ENCODE data around the gene SLC6A6.

The SLC6A6 gene

DNA sequence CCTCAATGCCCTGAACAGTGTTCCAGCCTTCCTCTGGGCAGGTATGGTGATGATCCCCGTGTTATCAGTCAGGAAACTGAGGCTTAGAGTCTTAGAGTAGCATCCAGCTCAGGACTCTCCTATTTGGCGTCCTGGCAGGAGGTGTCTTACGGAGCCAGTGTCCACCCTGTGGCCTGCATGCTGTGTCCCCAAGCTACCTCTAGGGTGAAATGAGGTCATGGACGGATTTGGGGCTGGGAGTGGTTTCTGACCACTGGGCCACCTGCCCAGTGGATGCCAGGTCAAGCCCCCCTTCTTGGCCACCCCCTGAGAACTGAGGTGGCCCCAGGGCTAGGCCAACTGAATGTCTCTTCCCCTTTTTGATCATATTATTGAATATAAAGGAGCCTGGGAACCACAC, 27.2 kb upstream of the SLC6A6 start:
- Histone ChIP-seq H3K36me3 (ENCODE audit: control insufficient read depth, insufficient read depth, low read length) (no peaks in the 10 kb centered on the region), H3K4me1 (ENCODE audit: control insufficient read depth, insufficient read depth, low read length) (no peaks in the 10 kb centered on the region), H3K9ac (ENCODE audit: low read depth, low read length) (no peak overlapping the region), H3K27me3 (ENCODE audit: control insufficient read depth, insufficient read depth, low read length) (no peaks in the 10 kb centered on the region), H3K4me3 (ENCODE audit: low read depth, low read length) (no peak overlapping the region), H3K9me3 (ENCODE audit: control insufficient read depth, insufficient read depth, low read length) (no peaks in the 10 kb centered on the region)

DNA sequence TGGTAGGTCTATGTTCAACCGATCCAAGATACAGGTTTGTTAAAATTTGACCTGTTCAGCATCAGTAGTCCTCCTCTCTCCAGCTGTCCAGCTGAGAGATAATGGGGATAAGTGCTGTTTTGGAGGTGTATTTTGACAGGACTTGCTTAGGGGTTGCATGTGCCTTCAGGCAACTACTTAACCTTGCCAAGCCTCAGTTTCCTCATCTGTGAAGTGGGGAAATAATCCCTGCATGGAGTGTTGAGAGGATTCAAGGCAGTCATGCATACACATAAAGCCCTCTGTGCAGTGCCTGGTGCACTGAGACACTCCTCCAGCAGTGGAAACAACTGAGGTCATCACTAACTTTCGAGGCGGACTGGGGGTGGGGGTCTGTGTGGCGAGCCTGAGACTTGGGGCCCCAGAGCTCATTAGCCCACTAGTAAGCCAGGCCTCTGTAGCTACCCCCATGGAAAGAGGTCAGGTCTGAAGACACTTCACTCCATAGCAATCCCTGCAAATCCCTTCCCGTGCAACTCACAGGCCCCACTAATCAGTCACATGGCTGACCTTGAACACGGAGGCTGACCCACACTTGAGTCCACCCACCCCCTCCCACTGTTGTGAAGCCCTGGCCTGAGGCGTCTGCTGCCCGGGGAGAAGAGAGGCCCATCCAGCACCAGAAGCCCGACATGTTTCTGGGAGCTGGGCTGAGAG, 25.9 kb upstream of the SLC6A6 start:
- H3K36me3 ChIP-seq (ENCODE audit: control insufficient read depth, insufficient read depth, low read length): no peaks in the 10 kb centered on the region
- no peaks in the 10 kb centered on the region for H3K9me3 ChIP-seq (ENCODE audit: control insufficient read depth, insufficient read depth, low read length)
- no peak overlapping the region for H3K9ac ChIP-seq (ENCODE audit: low read depth, low read length)
- no peaks in the 10 kb centered on the region for H3K27me3 ChIP-seq (ENCODE audit: control insufficient read depth, insufficient read depth, low read length)
- H3K4me1 ChIP-seq (ENCODE audit: control insufficient read depth, insufficient read depth, low read length): no peaks in the 10 kb centered on the region
- no peak overlapping the region for H3K4me3 ChIP-seq (ENCODE audit: low read depth, low read length)

DNA sequence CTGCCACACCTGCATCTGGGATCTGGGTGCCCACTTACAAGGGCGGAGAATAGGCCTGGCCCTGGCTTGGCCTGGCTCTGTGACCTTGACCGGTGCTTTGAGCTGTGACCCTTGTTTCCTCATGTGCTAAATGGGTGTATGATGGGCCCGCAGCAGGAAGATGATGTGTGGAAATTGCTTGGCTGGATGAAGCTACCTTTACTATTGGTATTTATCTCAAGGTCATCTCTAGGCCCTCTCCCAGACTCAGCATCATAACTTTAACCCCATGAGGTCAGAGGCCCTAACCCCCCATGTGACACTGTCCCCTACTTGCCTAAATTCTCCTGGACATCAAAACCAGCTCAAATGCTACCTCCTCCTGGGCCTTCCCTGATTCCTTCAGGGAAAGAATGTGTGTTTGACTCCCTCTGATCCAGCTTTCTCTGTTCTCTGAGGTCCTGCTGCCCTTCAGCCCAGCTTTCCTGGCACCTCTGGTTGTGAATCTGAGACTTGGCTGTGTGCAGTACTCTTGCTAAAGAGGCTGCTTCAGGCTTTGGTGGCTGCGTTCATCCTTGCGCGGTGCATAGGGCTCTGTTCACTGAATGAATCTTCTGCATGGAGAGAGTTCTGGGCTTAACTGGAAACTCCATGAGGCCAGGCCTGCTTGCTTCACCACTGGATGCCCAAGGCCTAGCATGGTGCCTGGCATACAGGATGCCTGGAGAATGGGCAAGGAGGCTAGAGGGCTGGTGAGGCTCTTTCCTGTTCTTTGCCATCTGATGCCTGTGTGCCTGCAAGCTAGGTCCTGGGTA, 25.2 kb upstream of the SLC6A6 start:
- Histone ChIP-seq H3K9me3 (ENCODE audit: control insufficient read depth, insufficient read depth, low read length) (no peaks in the 10 kb centered on the region), H3K27me3 (ENCODE audit: control insufficient read depth, insufficient read depth, low read length) (no peaks in the 10 kb centered on the region), H3K4me3 (ENCODE audit: low read depth, low read length) (no peak overlapping the region), H3K9ac (ENCODE audit: low read depth, low read length) (no peak overlapping the region), H3K36me3 (ENCODE audit: control insufficient read depth, insufficient read depth, low read length) (no peaks in the 10 kb centered on the region), H3K4me1 (ENCODE audit: control insufficient read depth, insufficient read depth, low read length) (no peaks in the 10 kb centered on the region)

DNA sequence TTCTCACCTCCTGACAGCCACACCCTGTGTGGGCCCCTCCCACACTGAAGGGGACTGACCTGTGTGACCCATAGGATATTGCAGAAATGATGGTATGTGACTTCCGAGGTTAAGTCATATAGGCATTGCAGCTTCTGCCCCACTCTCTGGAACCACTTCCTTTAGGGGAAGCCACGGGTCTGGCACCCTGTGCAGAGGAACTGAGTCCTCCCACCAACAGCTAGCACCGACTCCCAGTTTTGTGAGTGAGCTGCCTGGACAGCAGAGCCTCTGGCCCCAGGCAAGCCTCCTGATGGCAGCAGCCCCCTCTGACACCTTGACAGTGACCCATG, 24.6 kb upstream of the SLC6A6 start:
- Histone ChIP-seq H3K9ac (ENCODE audit: low read depth, low read length) (no peak overlapping the region), H3K9me3 (ENCODE audit: control insufficient read depth, insufficient read depth, low read length) (no peaks in the 10 kb centered on the region), H3K4me3 (ENCODE audit: low read depth, low read length) (no peak overlapping the region), H3K36me3 (ENCODE audit: control insufficient read depth, insufficient read depth, low read length) (no peaks in the 10 kb centered on the region), H3K4me1 (ENCODE audit: control insufficient read depth, insufficient read depth, low read length) (no peaks in the 10 kb centered on the region), H3K27me3 (ENCODE audit: control insufficient read depth, insufficient read depth, low read length) (no peaks in the 10 kb centered on the region)

DNA sequence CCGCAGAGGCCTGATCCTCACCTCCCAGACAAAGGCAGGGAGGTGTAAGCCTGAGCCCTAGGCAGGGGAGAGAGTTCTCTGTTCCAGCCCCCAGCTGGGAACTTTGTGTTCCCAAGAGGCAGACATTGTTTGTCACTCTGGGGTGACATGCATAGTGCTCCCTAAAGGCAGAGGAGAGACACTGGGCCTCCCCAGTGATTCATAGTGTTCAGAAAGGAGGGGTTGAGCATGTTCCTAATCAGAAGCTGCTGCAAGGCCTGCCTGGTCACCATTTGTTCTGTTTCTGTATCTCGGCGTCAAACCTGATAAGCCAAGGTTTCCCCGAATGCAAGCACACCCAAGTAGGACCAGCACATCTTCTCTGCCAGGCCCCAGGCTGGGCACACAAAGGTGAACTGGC, 24.0 kb upstream of the SLC6A6 start:
- no peaks in the 10 kb centered on the region for H3K27me3 ChIP-seq (ENCODE audit: control insufficient read depth, insufficient read depth, low read length)
- H3K4me3 ChIP-seq (ENCODE audit: low read depth, low read length): no peak overlapping the region
- H3K4me1 ChIP-seq (ENCODE audit: control insufficient read depth, insufficient read depth, low read length): no peaks in the 10 kb centered on the region
- no peaks in the 10 kb centered on the region for H3K9me3 ChIP-seq (ENCODE audit: control insufficient read depth, insufficient read depth, low read length)
- no peaks in the 10 kb centered on the region for H3K36me3 ChIP-seq (ENCODE audit: control insufficient read depth, insufficient read depth, low read length)
- no peak overlapping the region for H3K9ac ChIP-seq (ENCODE audit: low read depth, low read length)

DNA sequence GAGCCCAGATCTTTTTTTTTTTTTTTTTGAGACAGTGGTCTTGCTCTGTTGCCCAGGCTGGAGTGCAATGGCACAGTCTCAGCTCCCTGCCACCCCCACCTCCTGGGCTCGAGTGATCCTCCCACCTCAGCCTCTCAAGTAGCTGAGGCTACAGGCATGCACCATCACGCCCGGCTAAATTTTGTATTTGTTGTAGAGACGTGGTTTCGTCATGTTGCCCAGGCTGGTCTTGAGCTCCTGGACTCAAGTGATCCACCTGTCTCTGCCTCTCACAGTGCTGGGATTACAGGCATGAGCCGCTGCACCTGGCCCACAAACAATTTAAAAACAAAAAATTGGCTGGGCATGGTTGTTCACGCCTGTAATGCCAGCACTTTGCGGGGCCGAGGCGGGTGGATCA, 22.6 kb upstream of the SLC6A6 start:
- H3K27me3 ChIP-seq (ENCODE audit: control insufficient read depth, insufficient read depth, low read length): no peaks in the 10 kb centered on the region
- no peaks in the 10 kb centered on the region for H3K4me1 ChIP-seq (ENCODE audit: control insufficient read depth, insufficient read depth, low read length)
- no peaks in the 10 kb centered on the region for H3K36me3 ChIP-seq (ENCODE audit: control insufficient read depth, insufficient read depth, low read length)
- no peak overlapping the region for H3K9ac ChIP-seq (ENCODE audit: low read depth, low read length)
- H3K9me3 ChIP-seq (ENCODE audit: control insufficient read depth, insufficient read depth, low read length): no peaks in the 10 kb centered on the region
- no peak overlapping the region for H3K4me3 ChIP-seq (ENCODE audit: low read depth, low read length)

DNA sequence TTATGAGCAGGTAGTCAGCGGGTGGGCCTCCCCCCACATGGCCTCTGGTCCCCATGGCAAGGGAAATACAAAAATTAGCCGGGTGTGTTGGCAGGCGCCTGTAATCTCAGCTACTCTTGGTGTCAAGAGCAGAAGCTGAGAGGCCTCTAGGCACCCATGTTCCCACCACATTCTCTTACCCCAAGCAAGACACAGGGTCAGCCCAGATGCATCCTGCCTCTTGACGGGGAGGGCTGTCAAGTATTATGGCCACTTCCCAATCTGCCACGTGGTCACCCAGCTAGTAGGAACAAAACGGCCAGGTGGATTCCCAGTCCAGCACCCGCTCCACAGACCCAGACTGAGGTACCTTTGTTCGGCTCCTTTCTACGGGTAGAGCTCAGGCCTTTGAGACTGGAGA, 16.2 kb upstream of the SLC6A6 start:
- Histone ChIP-seq H3K36me3 (ENCODE audit: control insufficient read depth, insufficient read depth, low read length) (no peaks in the 10 kb centered on the region), H3K27me3 (ENCODE audit: control insufficient read depth, insufficient read depth, low read length) (no peaks in the 10 kb centered on the region), H3K9me3 (ENCODE audit: control insufficient read depth, insufficient read depth, low read length) (no peaks in the 10 kb centered on the region), H3K4me1 (ENCODE audit: control insufficient read depth, insufficient read depth, low read length) (no peaks in the 10 kb centered on the region), H3K9ac (ENCODE audit: low read depth, low read length) (no peak overlapping the region), H3K4me3 (ENCODE audit: low read depth, low read length) (no peak overlapping the region)

DNA sequence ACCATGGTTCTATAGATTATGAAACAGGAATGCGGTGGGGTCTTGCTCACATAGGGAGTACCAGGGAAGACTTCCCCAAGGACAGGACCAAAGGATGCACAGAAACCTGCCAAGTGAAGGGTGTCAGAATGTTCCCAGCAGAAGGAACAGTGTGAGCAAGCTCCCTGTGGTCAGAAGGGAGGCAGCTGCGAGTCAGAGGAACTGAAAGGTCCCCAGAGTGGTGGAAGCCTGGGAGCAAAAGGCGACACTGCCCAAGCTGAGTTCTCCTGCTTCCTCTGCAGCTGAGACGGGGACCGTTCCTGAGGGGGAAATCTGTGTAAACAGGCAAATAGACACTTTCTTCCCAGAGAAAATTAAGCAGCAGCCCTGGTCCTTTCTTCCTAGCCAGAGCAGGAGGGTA, 14.2 kb upstream of the SLC6A6 start:
- Histone ChIP-seq H3K4me3 (ENCODE audit: low read depth, low read length) (no peak overlapping the region), H3K4me1 (ENCODE audit: control insufficient read depth, insufficient read depth, low read length) (no peaks in the 10 kb centered on the region), H3K27me3 (ENCODE audit: control insufficient read depth, insufficient read depth, low read length) (no peaks in the 10 kb centered on the region), H3K36me3 (ENCODE audit: control insufficient read depth, insufficient read depth, low read length) (no peaks in the 10 kb centered on the region), H3K9ac (ENCODE audit: low read depth, low read length) (no peak overlapping the region), H3K9me3 (ENCODE audit: control insufficient read depth, insufficient read depth, low read length) (no peaks in the 10 kb centered on the region)

DNA sequence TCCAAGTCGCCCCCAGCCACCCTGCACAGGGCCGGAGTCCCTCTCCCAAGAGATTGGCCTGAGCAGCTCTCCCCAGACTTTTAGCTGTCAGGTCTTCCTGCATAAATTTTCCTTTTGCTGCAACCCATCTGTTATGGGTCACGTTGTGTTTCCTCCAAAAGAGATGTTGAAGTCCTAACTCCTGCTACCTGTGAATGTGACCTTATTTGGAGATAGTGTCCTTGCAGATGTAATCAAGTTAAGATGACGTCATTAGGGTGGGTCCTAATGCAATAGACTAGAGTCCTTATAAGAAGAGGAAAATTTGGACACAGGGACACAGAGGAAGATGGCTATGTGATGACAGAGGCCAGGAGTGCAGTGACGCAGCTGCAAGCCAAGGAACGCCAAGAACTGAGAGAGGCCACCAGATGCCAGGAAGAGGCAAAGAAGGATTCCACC, 13.2 kb upstream of the SLC6A6 start:
- Histone ChIP-seq H3K27me3 (ENCODE audit: control insufficient read depth, insufficient read depth, low read length) (no peaks in the 10 kb centered on the region), H3K9ac (ENCODE audit: low read depth, low read length) (no peak overlapping the region), H3K4me3 (ENCODE audit: low read depth, low read length) (no peak overlapping the region), H3K4me1 (ENCODE audit: control insufficient read depth, insufficient read depth, low read length) (no peaks in the 10 kb centered on the region), H3K9me3 (ENCODE audit: control insufficient read depth, insufficient read depth, low read length) (no peaks in the 10 kb centered on the region), H3K36me3 (ENCODE audit: control insufficient read depth, insufficient read depth, low read length) (no peaks in the 10 kb centered on the region)

DNA sequence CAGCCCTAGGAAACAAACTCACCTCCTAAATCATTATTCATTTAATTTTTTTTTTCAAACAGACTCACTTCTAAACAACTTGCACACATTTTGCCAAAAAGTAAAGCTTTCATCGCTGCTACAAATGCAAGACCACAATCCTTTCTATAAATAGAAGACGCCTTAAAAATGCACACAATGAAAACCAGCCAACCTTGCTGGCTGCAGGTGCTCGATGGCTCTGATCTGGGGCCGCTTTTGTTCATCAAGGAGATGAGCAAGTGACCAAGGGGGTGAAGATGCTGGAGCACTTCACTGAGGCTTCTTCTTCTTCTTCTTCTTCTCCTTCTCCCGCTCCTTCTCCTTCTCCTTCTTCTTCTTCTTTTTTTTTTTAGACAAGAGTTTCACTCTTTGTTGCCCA, 12.7 kb upstream of the SLC6A6 start:
- H3K4me1 ChIP-seq (ENCODE audit: control insufficient read depth, insufficient read depth, low read length): no peaks in the 10 kb centered on the region
- no peak overlapping the region for H3K9ac ChIP-seq (ENCODE audit: low read depth, low read length)
- no peaks in the 10 kb centered on the region for H3K9me3 ChIP-seq (ENCODE audit: control insufficient read depth, insufficient read depth, low read length)
- no peaks in the 10 kb centered on the region for H3K27me3 ChIP-seq (ENCODE audit: control insufficient read depth, insufficient read depth, low read length)
- H3K36me3 ChIP-seq (ENCODE audit: control insufficient read depth, insufficient read depth, low read length): no peaks in the 10 kb centered on the region
- H3K4me3 ChIP-seq (ENCODE audit: low read depth, low read length): no peak overlapping the region

DNA sequence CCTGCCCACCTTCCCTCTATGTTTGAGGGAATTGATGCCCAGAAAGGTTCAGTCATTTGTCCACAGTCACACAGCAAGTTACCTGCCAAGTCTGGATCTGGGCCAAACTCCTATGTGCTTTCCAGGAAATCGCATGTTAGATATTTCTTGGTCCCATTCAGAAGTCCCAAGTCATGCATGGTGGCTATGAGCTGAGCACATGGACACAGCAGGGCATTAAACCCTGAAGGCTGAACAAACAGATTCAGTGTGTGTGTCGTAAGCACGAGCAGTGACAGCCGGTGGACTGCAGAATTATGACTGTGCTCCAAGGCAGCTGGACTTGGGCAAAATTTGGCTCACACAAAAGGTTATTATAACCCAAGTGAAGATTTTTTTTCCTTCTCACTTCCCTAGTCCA, 11.4 kb upstream of the SLC6A6 start:
- H3K4me3 ChIP-seq (ENCODE audit: low read depth, low read length): no peak overlapping the region
- no peaks in the 10 kb centered on the region for H3K36me3 ChIP-seq (ENCODE audit: control insufficient read depth, insufficient read depth, low read length)
- no peaks in the 10 kb centered on the region for H3K9me3 ChIP-seq (ENCODE audit: control insufficient read depth, insufficient read depth, low read length)
- H3K27me3 ChIP-seq (ENCODE audit: control insufficient read depth, insufficient read depth, low read length): no peaks in the 10 kb centered on the region
- no peaks in the 10 kb centered on the region for H3K4me1 ChIP-seq (ENCODE audit: control insufficient read depth, insufficient read depth, low read length)
- no peak overlapping the region for H3K9ac ChIP-seq (ENCODE audit: low read depth, low read length)

DNA sequence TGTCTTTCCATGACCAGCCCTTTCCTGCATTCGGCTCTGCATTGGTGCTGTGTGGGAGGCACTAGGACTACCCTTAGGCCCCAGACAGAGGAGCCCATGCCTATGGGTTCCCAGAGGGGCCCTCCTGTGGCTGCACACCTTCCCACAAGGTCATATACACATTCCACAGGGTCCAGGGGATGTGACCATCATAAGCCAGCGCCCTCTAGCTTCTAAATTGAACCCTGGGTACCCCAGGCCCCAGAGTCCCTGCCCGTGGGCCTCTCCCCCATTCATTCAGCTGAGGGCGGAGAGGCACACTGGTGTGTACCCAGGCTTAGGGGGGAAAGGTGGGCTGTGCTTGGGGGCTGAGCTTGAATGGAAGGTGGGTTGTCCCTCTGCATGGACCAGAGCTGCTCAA, 10.2 kb upstream of the SLC6A6 start:
- Histone ChIP-seq H3K36me3 (ENCODE audit: control insufficient read depth, insufficient read depth, low read length) (no peaks in the 10 kb centered on the region), H3K9ac (ENCODE audit: low read depth, low read length) (no peak overlapping the region), H3K27me3 (ENCODE audit: control insufficient read depth, insufficient read depth, low read length) (no peaks in the 10 kb centered on the region), H3K4me1 (ENCODE audit: control insufficient read depth, insufficient read depth, low read length) (no peaks in the 10 kb centered on the region), H3K9me3 (ENCODE audit: control insufficient read depth, insufficient read depth, low read length) (no peaks in the 10 kb centered on the region), H3K4me3 (ENCODE audit: low read depth, low read length) (no peak overlapping the region)

Measured in iPS-15b (cell line).